ENCODE measurements around the gene RAB3IP.

RAB3IP gene

GRCh38 chr12:69703146-69703642, 35.5 kb upstream of the RAB3IP start:
- TF ChIP-seq CTCF (IDR thresholded peaks at IDR 0.05; ENCODE audit: extremely low read depth, insufficient read depth, missing control alignments) = no peak
- in situ Hi-C loops (cut with MboI; ENCODE audit: low pct_unique_long_range_greater_than_20kb, low sequenced_read_pairs, unreplicated experiment) = no loop called here
- DNase-seq (ENCODE audit: low spot score) = no peak

- DNase-seq (ENCODE audit: low spot score) = no peak
- no peak for TF ChIP-seq CTCF (IDR thresholded peaks at IDR 0.05; ENCODE audit: extremely low read depth, insufficient read depth, missing control alignments)
- in situ Hi-C loops (cut with MboI; ENCODE audit: low pct_unique_long_range_greater_than_20kb, low sequenced_read_pairs, unreplicated experiment) = no loop called here
Observed at GRCh38 chr12:69704357-69704756, 34.3 kb upstream of the RAB3IP start.

GRCh38 chr12:69708649-69709048, 30.0 kb upstream of the RAB3IP start:
- DNase-seq (ENCODE audit: low spot score) = no peak
- TF ChIP-seq CTCF (IDR thresholded peaks at IDR 0.05; ENCODE audit: extremely low read depth, insufficient read depth, missing control alignments) = no peak
- in situ Hi-C loops (cut with MboI; ENCODE audit: low pct_unique_long_range_greater_than_20kb, low sequenced_read_pairs, unreplicated experiment) = no loop called here

GRCh38 chr12:69712826-69713225, 25.8 kb upstream of the RAB3IP start:
- no peak for DNase-seq (ENCODE audit: low spot score)
- in situ Hi-C loops (cut with MboI; ENCODE audit: low pct_unique_long_range_greater_than_20kb, low sequenced_read_pairs, unreplicated experiment) = no loop called here
- TF ChIP-seq CTCF (IDR thresholded peaks at IDR 0.05; ENCODE audit: extremely low read depth, insufficient read depth, missing control alignments) = no peak

- in situ Hi-C loops (cut with MboI; ENCODE audit: low pct_unique_long_range_greater_than_20kb, low sequenced_read_pairs, unreplicated experiment) = no loop called here
Observed at GRCh38 chr12:69714542-69714941, 24.1 kb upstream of the RAB3IP start.

GRCh38 chr12:69719336-69720316, 19.0 kb upstream of the RAB3IP start:
- in situ Hi-C loops (cut with MboI; ENCODE audit: low pct_unique_long_range_greater_than_20kb, low sequenced_read_pairs, unreplicated experiment) = no loop called here
- no peak for DNase-seq (ENCODE audit: low spot score)
- no peak for TF ChIP-seq CTCF (IDR thresholded peaks at IDR 0.05; ENCODE audit: extremely low read depth, insufficient read depth, missing control alignments)

More at GRCh38 chr12:69714542-69714941, 24.1 kb upstream of the RAB3IP start:
- TF ChIP-seq CTCF (IDR thresholded peaks at IDR 0.05; ENCODE audit: extremely low read depth, insufficient read depth, missing control alignments) = no peak
- DNase-seq (ENCODE audit: low spot score) = no peak

Data from GM13977 (cell line).